Mucosa of descending colon (tissue), 3 donors: ENCODE data around the gene SIGLEC11. TPM values are rescaled to one million over a fixed set of nuclear protein-coding genes. Genes with fewer than 3 reads are reported as not detected.

Experiments
- ATAC-seq: fragments of 200-7000 bp; cut with Tn5 transposase; one replicate; pipeline ENCODE4 v1.9.1; 2020; ENCODE audit warnings: mild to moderate bottlenecking, moderate library complexity
- DNase-seq, 3 donors: peaks; one replicate each; pipeline ENCODE4 v3.0.0-alpha.2; 2020
- H3K36me3 ChIP-seq: fragments of 200-600 bp; one replicate; pipeline ENCODE4 v1.8.0; 2021; ENCODE audit warnings: low read depth, mild to moderate bottlenecking
- H3K4me1 ChIP-seq: fragments of 200-600 bp; one replicate; pipeline ENCODE4 v1.8.0; 2021; ENCODE audit warnings: low read depth, mild to moderate bottlenecking
- H3K4me3 ChIP-seq: fragments of 200-600 bp; one replicate; pipeline ENCODE4 v1.8.0; 2021; ENCODE audit warnings: mild to moderate bottlenecking
- H3K9me3 ChIP-seq: fragments of 200-600 bp; one replicate; pipeline ENCODE4 v1.8.0; 2021; ENCODE audit warnings: mild to moderate bottlenecking
- CTCF ChIP-seq: fragments of 200-600 bp; IDR thresholded peaks from one replicate; pipeline ENCODE4 v1.8.0; 2022; ENCODE audit warnings: antibody characterized with exemption, mild to moderate bottlenecking
- intact Hi-C, 2 donors: fragments of 100-400 bp; cut with DNase I in 1 of 2; cut with micrococcal nuclease in 1 of 2; formaldehyde crosslinking; loops; one replicate each; pipeline versions ENCODE4 v1.11.0 to v1.11.1; 2022; cut with DNase I, micrococcal nuclease
- total RNA-seq, 3 donors: library from RNA; stranded (reverse); fragmentation: NEBNext Ultra II Directional in 2 of 3; extraction: Animal tissue kit (Norgen Biotek cat#: 25700) in 2 of 3; gene quantifications; one replicate each; pipeline versions ENCODE4 v1.2.1 to v1.2.4, GENCODE V29; 2021 to 2023
- donor health status: DM: no; HTN: no; CAD: no; lungs with moderate emphysema.
- donor health status: DM: no; HTN: no; CAD: no.
- donor health status: DM: no; HTN: yes; CAD: no.

SIGLEC11 gene
- total RNA-seq, 3 donors from 2014 or later = 0.49 to 2.0 (median 1.1) TPM

GRCh38 chr19:50003810-50004419 lies 42.9 kb upstream of the SIGLEC11 start:
- no peaks in the 10 kb centered on the region for H3K9me3 ChIP-seq
- DNase-seq (peak in 1 of 3 donors; percentile 18), ATAC-seq (peak; percentile 56)
- peaks cover 5% of the 10 kb centered on the region for H3K4me1 ChIP-seq
- TF ChIP-seq CTCF = no peak
- intact Hi-C loops = no loop called here
- H3K4me3 ChIP-seq = no peak overlapping the region
- peaks cover 17% of the 10 kb centered on the region for H3K36me3 ChIP-seq

GRCh38 chr19:50003254-50003788 lies 42.3 kb upstream of the SIGLEC11 start:
- Histone ChIP-seq H3K36me3 (peaks cover 17% of the 10 kb centered on the region), H3K9me3 (no peaks in the 10 kb centered on the region), H3K4me3 (no peak overlapping the region), H3K4me1 (peaks cover 5% of the 10 kb centered on the region)
- ATAC-seq = no peak
- TF ChIP-seq CTCF = no peak
- intact Hi-C loops = no loop called here
- DNase-seq = no peak

- ATAC-seq (no peak), DNase-seq (no peak)
- intact Hi-C loops = no loop called here
- TF ChIP-seq CTCF = no peak
- Histone ChIP-seq H3K4me3 (no peak overlapping the region), H3K36me3 (peaks cover 16% of the 10 kb centered on the region), H3K4me1 (peaks cover 5% of the 10 kb centered on the region), H3K9me3 (no peaks in the 10 kb centered on the region)
Measured at GRCh38 chr19:50002386-50002960, 41.5 kb upstream of the SIGLEC11 start.

GRCh38 chr19:50001775-50002174 lies 40.8 kb upstream of the SIGLEC11 start:
- Histone ChIP-seq H3K4me1 (peaks cover 5% of the 10 kb centered on the region), H3K4me3 (no peak overlapping the region), H3K9me3 (no peaks in the 10 kb centered on the region), H3K36me3 (peaks cover 11% of the 10 kb centered on the region)
- DNase-seq (no peak), ATAC-seq (no peak)
- intact Hi-C loops = no loop called here
- no peak for TF ChIP-seq CTCF

GRCh38 chr19:50000841-50001557 lies 40.0 kb upstream of the SIGLEC11 start:
- no peak for TF ChIP-seq CTCF
- H3K36me3 ChIP-seq = peaks cover 11% of the 10 kb centered on the region
- no peak for ATAC-seq
- no peaks in the 10 kb centered on the region for H3K9me3 ChIP-seq
- H3K4me3 ChIP-seq = no peak overlapping the region
- peaks cover 5% of the 10 kb centered on the region for H3K4me1 ChIP-seq
- DNase-seq = no peak
- intact Hi-C loops = no loop called here
